HEK293T (cell line): ENCODE measurements around the gene B3GLCT.

Experiments used
- FOXK2 ChIP-seq: fragments of 450-650 bp; IDR thresholded peaks from 2 replicates; pipeline ENCODE4 v1.6.1; 2016; ENCODE audit warnings: mild to moderate bottlenecking
- FOXM1 ChIP-seq: fragments of 450-650 bp; IDR thresholded peaks from 2 replicates; pipeline ENCODE4 v1.6.1; 2017; ENCODE audit warnings: mild to moderate bottlenecking, borderline replicate concordance
- HDGF ChIP-seq: fragments of 450-650 bp; IDR thresholded peaks from 2 replicates; pipeline ENCODE4 v1.6.1; 2017; ENCODE audit warnings: antibody characterized with exemption, borderline replicate concordance
- NFRKB ChIP-seq: fragments of 450-650 bp; IDR thresholded peaks from 2 replicates; pipeline ENCODE4 v1.6.1; 2016; ENCODE audit warnings: mild to moderate bottlenecking, moderate library complexity
- SP1 ChIP-seq: fragments of 450-650 bp; IDR thresholded peaks from 2 replicates; pipeline ENCODE4 v1.6.1; 2017
- SUZ12 ChIP-seq: fragments of 450-650 bp; IDR thresholded peaks from 2 replicates; pipeline ENCODE4 v1.6.1; 2016; ENCODE audit warnings: mild to moderate bottlenecking
- TARDBP ChIP-seq: fragments of 450-650 bp; IDR thresholded peaks from 2 replicates; pipeline ENCODE4 v1.6.1; 2016

GRCh38 chr13:31369213-31369612, 169.4 kb downstream of the B3GLCT start:
- no peak for TF ChIP-seq TARDBP
- TF ChIP-seq NFRKB, result no peak
- TF ChIP-seq SP1, result no peak
- no peak for TF ChIP-seq SUZ12
- no peak for TF ChIP-seq FOXK2
- TF ChIP-seq HDGF, result no peak
- TF ChIP-seq FOXM1, result no peak
